CD4-positive, alpha-beta T cell treated with Interleukin-6 for 4 hours (primary cell): ENCODE results near the gene TMEM126A.

Source experiments
- DNase-seq: peaks from one replicate; pipeline ENCODE4 v3.0.0-alpha.2; 2020; ENCODE audit warnings: mixed read lengths

Gene TMEM126A

GRCh38 chr11:85698195-85698594 lies 50.4 kb downstream of the TMEM126A start:
- no peak for DNase-seq

GRCh38 chr11:85699957-85700741 lies 52.4 kb downstream of the TMEM126A start:
- DNase-seq, result no peak

GRCh38 chr11:85704967-85705366 lies 57.2 kb downstream of the TMEM126A start:
- no peak for DNase-seq

- no peak for DNase-seq
These were observed 58.0 kb downstream of the TMEM126A start for GRCh38 chr11:85705800-85706199.
